GM23338 (cell line): Measurements from ENCODE around the gene GSPT2. TPM values are rescaled to one million over a fixed set of nuclear protein-coding genes. Genes with fewer than 3 reads are reported as not detected.

Experiments used
- ATAC-seq: fragments of 200-7000 bp; cut with Tn5 transposase; 3 replicates; pipeline ENCODE4 v1.9.1; 2020
- DNase-seq: peaks from one replicate; pipeline ENCODE4 v3.0.0-alpha.2; 2015; ENCODE audit warnings: low spot score
- H2AFZ ChIP-seq: fragments of 200-600 bp; sonication (generic); 2 replicates; pipeline ENCODE4 v1.8.0; 2016; ENCODE audit warnings: antibody characterized with exemption, mild to moderate bottlenecking, moderate library complexity
- H3F3A ChIP-seq: fragments of 200-600 bp; sonication (generic); replicated peaks from 2 replicates; pipeline ENCODE4 v1.8.0; 2017; ENCODE audit warnings: antibody characterized with exemption, mixed run types, low read depth
- H3K27ac ChIP-seq: fragments of 200-600 bp; sonication (generic); 2 replicates; pipeline ENCODE4 v1.6.1; 2016; ENCODE audit warnings: low read depth
- H3K27me3 ChIP-seq: fragments of 200-600 bp; sonication (generic); 2 replicates; pipeline ENCODE4 v1.8.0; 2016; ENCODE audit warnings: mild to moderate bottlenecking, mixed run types, moderate library complexity; ENCODE audit not compliant: insufficient read depth
- H3K36me3 ChIP-seq: fragments of 200-600 bp; sonication (generic); 2 replicates; pipeline ENCODE4 v1.8.0; 2016; ENCODE audit warnings: mild to moderate bottlenecking; ENCODE audit not compliant: insufficient read depth
- H3K4me1 ChIP-seq: fragments of 200-600 bp; sonication (generic); 2 replicates; pipeline ENCODE4 v1.8.0; 2016; ENCODE audit warnings: mild to moderate bottlenecking, moderate library complexity; ENCODE audit not compliant: insufficient read depth
- H3K4me2 ChIP-seq: fragments of 200-600 bp; sonication (generic); 2 replicates; pipeline ENCODE4 v1.7.1; 2017; ENCODE audit warnings: mixed run types
- H3K4me3 ChIP-seq: fragments of 200-600 bp; sonication (generic); 2 replicates; pipeline ENCODE4 v1.6.1; 2016; ENCODE audit warnings: mixed run types
- H3K79me2 ChIP-seq: fragments of 200-600 bp; sonication (generic); replicated peaks from 2 replicates; pipeline ENCODE4 v1.8.0; 2017; ENCODE audit warnings: mild to moderate bottlenecking; ENCODE audit not compliant: insufficient read depth
- H3K9me2 ChIP-seq: fragments of 200-600 bp; sonication (generic); 2 replicates; pipeline ENCODE4 v1.8.0; 2017; ENCODE audit not compliant: insufficient read depth
- H4K20me1 ChIP-seq: fragments of 200-600 bp; sonication (generic); replicated peaks from 2 replicates; pipeline ENCODE4 v1.8.0; 2017; ENCODE audit warnings: mild to moderate bottlenecking; ENCODE audit not compliant: insufficient read depth
- H3K27ac Mint-ChIP-seq: 2 replicates; pipeline ENCODE4 v1.8.0; 2020; ENCODE audit warnings: inconsistent platforms, mild to moderate bottlenecking, moderate library complexity, mixed read lengths
- H3K27me3 Mint-ChIP-seq: 3 replicates; pipeline ENCODE4 v1.8.0; 2022; ENCODE audit warnings: low read depth, mild to moderate bottlenecking, moderate library complexity, mixed read lengths, inconsistent platforms; ENCODE audit not compliant: insufficient read depth, poor library complexity
- H3K36me3 Mint-ChIP-seq: 3 replicates; pipeline ENCODE4 v1.8.0; 2021; ENCODE audit warnings: low read depth, mild to moderate bottlenecking, inconsistent platforms, moderate library complexity, mixed read lengths
- H3K4me1 Mint-ChIP-seq: 3 replicates; pipeline ENCODE4 v1.8.0; 2020; ENCODE audit warnings: mild to moderate bottlenecking, inconsistent platforms, mixed read lengths
- H3K4me3 Mint-ChIP-seq: 3 replicates; pipeline ENCODE4 v1.8.0; 2021; ENCODE audit warnings: moderate library complexity, mild to moderate bottlenecking, inconsistent platforms, mixed read lengths
- H3K9me3 Mint-ChIP-seq: 3 replicates; pipeline ENCODE4 v1.8.0; 2020; ENCODE audit warnings: moderate library complexity, mild to moderate bottlenecking, inconsistent platforms, mixed read lengths
- ETS1 ChIP-seq: IDR thresholded peaks from 2 replicates; pipeline ENCODE4 v1.6.1; 2016; ENCODE audit warnings: antibody characterized with exemption
- EZH2 ChIP-seq: fragments of 200-600 bp; sonication (generic); IDR thresholded peaks from one replicate; pipeline ENCODE4 v1.8.0; 2017; ENCODE audit warnings: antibody characterized with exemption, mild to moderate bottlenecking, low read depth; ENCODE audit not compliant: unreplicated experiment
- EZH2phosphoT487 ChIP-seq: fragments of 200-600 bp; sonication (generic); IDR thresholded peaks from one replicate; pipeline ENCODE4 v1.8.1; 2018; ENCODE audit warnings: antibody characterized with exemption; ENCODE audit not compliant: unreplicated experiment
- JUNB ChIP-seq: IDR thresholded peaks from one replicate; pipeline ENCODE4 v1.6.1; 2016; ENCODE audit warnings: antibody characterized with exemption; ENCODE audit not compliant: unreplicated experiment
- NANOG ChIP-seq: IDR thresholded peaks from 2 replicates; pipeline ENCODE4 v1.6.1; 2016; ENCODE audit warnings: antibody characterized with exemption, borderline replicate concordance
- STAT1 ChIP-seq: IDR thresholded peaks from one replicate; pipeline ENCODE4 v1.6.1; 2016; ENCODE audit warnings: antibody characterized with exemption; ENCODE audit not compliant: unreplicated experiment
- ZNF114 ChIP-seq: fragments of 250-450 bp; sonication (Bioruptor Pico); IDR thresholded peaks from 2 replicates; pipeline ENCODE4 v1.5.0; 2020; ENCODE audit warnings: mild to moderate bottlenecking, moderate library complexity
- ZNF462 ChIP-seq: fragments of 250-450 bp; sonication (Bioruptor Pico); IDR thresholded peaks from 2 replicates; pipeline ENCODE4 v1.5.0; 2020; ENCODE audit warnings: mild to moderate bottlenecking, moderate library complexity
- polyA plus RNA-seq: library from polyadenylated mRNA; unstranded; fragments of >200 nt; fragmentation: Nextera tagmentation; extraction: Ambion mirVana; gene quantifications from 2 replicates; pipeline ENCODE4 v1.2.1, GENCODE V29; 2016
- total RNA-seq: library from RNA; depleted of rRNA; stranded (reverse); fragments of >200 nt; shearing (Covaris generic); gene quantifications from 2 replicates; pipeline ENCODE4 v1.2.3, GENCODE V29; 2014
- TF ChIP-seq, protein P1 (sequence below): IDR thresholded peaks from one replicate; pipeline ENCODE4 v1.6.1; 2018; ENCODE audit warnings: antibody characterized with exemption; ENCODE audit not compliant: unreplicated experiment

Gene GSPT2
- total and polyA plus RNA-seq, 2 experiments from 2014 or later: 19.5 to 26.2 TPM

GRCh38 chrX:51779306-51779705 is 36.1 kb downstream of the GSPT2 start (continued):
- TF ChIP-seq ZNF462 (CRISPR knock-in tag): no peak

DNA sequence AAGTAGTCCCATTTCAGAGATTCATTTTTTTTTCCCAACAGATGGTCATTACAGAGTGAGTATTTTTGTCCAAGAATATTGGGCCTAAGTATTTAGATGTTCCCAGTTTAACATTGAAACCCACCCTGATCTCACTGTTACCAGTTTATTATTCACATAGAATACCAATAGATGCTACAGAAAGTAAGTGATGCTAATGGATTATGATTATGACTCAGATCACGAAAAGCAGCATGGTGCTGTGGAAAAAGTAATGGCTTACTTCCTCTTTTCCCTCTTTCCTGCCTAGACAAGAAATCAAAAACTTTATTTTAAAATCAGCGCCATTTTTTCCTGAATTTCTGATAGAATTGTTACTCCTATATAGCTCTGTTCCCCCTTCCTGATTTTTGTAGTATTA is 51.9 kb downstream of the GSPT2 start:
- Histone ChIP-seq H3K27ac (no peak overlapping the region), H3K27me3 (no peaks in the 10 kb centered on the region), H3K4me2 (no peak overlapping the region), H3K4me1 (no peaks in the 10 kb centered on the region; the same call in 1 of the 2 replicates), H3F3A (no peaks in the 10 kb centered on the region), H3K4me3 (no peak overlapping the region), H3K36me3 (no peaks in the 10 kb centered on the region), H3K9me2 (no peaks in the 10 kb centered on the region), H2AFZ (no peak overlapping the region), H4K20me1 (no peaks in the 10 kb centered on the region), H3K79me2 (no peaks in the 10 kb centered on the region)
- no peak overlapping the region for H3K4me3 Mint-ChIP-seq
- no peaks in the 10 kb centered on the region for H3K36me3 Mint-ChIP-seq
- H3K4me1 Mint-ChIP-seq: peaks cover 2% of the 10 kb centered on the region; the same call in 2 of the 3 replicates
- no peaks in the 10 kb centered on the region for H3K27me3 Mint-ChIP-seq
- DNase-seq (no peak), ATAC-seq (no peak)
- TF ChIP-seq JUNB: no peak
- TF ChIP-seq STAT1: no peak
- no peak for TF ChIP-seq NANOG
- no peak for TF ChIP-seq EZH2phosphoT487
- TF ChIP-seq EZH2: no peak
- TF ChIP-seq, protein P1, sequence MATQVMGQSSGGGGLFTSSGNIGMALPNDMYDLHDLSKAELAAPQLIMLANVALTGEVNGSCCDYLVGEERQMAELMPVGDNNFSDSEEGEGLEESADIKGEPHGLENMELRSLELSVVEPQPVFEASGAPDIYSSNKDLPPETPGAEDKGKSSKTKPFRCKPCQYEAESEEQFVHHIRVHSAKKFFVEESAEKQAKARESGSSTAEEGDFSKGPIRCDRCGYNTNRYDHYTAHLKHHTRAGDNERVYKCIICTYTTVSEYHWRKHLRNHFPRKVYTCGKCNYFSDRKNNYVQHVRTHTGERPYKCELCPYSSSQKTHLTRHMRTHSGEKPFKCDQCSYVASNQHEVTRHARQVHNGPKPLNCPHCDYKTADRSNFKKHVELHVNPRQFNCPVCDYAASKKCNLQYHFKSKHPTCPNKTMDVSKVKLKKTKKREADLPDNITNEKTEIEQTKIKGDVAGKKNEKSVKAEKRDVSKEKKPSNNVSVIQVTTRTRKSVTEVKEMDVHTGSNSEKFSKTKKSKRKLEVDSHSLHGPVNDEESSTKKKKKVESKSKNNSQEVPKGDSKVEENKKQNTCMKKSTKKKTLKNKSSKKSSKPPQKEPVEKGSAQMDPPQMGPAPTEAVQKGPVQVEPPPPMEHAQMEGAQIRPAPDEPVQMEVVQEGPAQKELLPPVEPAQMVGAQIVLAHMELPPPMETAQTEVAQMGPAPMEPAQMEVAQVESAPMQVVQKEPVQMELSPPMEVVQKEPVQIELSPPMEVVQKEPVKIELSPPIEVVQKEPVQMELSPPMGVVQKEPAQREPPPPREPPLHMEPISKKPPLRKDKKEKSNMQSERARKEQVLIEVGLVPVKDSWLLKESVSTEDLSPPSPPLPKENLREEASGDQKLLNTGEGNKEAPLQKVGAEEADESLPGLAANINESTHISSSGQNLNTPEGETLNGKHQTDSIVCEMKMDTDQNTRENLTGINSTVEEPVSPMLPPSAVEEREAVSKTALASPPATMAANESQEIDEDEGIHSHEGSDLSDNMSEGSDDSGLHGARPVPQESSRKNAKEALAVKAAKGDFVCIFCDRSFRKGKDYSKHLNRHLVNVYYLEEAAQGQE: no peak
- no peak for TF ChIP-seq ETS1
- TF ChIP-seq ZNF114 (CRISPR knock-in tag): no peak
- H3K9me3 Mint-ChIP-seq: no peaks in the 10 kb centered on the region
- no peak overlapping the region for H3K27ac Mint-ChIP-seq
